OCI-LY7 (cell line): ENCODE results near the gene ASS1.

Experiments used
- CTCF ChIP-seq: fragments of 200-600 bp; sonication (generic); conservative IDR thresholded peaks from 2 replicates; pipeline ENCODE4 v1.5.1; 2014; ENCODE audit warnings: mild to moderate bottlenecking, antibody characterized with exemption, low read length, moderate library complexity, mixed read lengths
- EZH2phosphoT487 ChIP-seq: fragments of 200-600 bp; sonication (generic); IDR thresholded peaks from 2 replicates; pipeline ENCODE4 v1.6.1; 2018; ENCODE audit warnings: low read depth, borderline replicate concordance, mild to moderate bottlenecking, mixed run types, antibody characterized with exemption, low read length, moderate library complexity, mixed read lengths

DNA sequence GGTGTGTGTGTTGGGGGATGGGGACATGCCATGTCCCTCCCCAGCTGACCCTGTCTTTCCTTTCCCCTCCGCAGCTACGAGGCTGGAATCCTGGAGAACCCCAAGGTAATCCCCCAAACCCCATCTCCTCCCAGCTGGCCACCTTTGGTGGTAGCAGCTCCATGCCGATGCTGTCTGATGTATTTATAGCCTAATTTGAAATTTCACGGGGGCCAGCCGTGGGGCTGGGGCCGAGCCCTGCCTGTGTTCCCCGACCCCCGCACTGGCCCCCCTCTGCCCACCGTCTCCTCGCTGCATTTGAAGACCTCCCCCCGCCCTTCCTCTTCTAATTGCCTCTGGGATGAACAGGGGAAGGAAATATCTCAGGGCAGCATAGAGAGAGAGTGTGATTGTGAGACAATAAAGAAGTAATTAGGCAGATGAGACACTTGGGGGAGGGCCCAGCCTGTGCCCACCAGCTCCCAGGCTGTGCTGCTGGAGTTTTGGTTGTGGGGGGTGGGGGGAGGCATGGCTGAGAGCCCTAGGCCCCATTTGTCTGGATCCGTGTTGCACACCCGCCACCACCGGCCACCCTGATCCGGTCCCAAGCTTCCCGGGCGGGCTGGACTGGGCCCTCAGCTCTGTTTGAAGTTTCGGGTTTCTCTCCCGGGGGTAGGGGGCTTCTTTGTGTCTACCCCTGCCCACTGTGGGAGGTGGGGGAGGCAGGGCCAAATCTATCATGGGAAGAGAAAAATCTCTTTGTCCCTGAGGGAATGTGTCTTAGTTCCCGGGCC, 26.8 kb downstream of the ASS1 start:
- no peak for TF ChIP-seq CTCF
- TF ChIP-seq EZH2phosphoT487, result no peak
